IMR-90 (cell line): ENCODE measurements around the gene PZP. TPM values are rescaled to one million over a fixed set of nuclear protein-coding genes. Genes with fewer than 3 reads are reported as not detected.

Source experiments
- ATAC-seq: fragments of 200-7000 bp; cut with Tn5 transposase; 2 replicates; pipeline ENCODE4 v1.9.1; 2020; ENCODE audit warnings: low read depth, mild to moderate bottlenecking, moderate library complexity
- BruUV-seq: library from RNA; stranded (reverse); fragments of 400-500 nt; replicated peaks from 2 replicates; lab custom pipeline; 2021; lab: Mats Ljungman, UMichigan
- CTCF ChIA-PET: fragments of 300-600 bp; formaldehyde crosslinking; extraction: SDS; loops from one replicate; lab custom pipeline; 2021; ENCODE audit warnings: antibody characterized with exemption; lab: Yijun Ruan, JAX
- POLR2A ChIA-PET: fragments of 300-600 bp; sonication (Branson Sonifier 250); formaldehyde crosslinking; loops from one replicate; lab custom pipeline; 2022; ENCODE audit warnings: antibody characterized with exemption; ENCODE audit not compliant: unreplicated experiment; lab: Charles Lee
- DNase-seq: peaks from one replicate; pipeline ENCODE4 v3.0.0; 2013
- H2AFZ ChIP-seq: replicated peaks from 2 replicates; pipeline ENCODE3; 2013; ENCODE audit warnings: low read length, mild to moderate bottlenecking; ENCODE audit not compliant: poor library complexity
- H2AK5ac ChIP-seq: 2 replicates; pipeline ENCODE4 v1.6.1; 2013; ENCODE audit warnings: low read depth, low read length, inconsistent platforms
- H2AK9ac ChIP-seq: replicated peaks from 2 replicates; pipeline ENCODE3; 2013; ENCODE audit warnings: mild to moderate bottlenecking, low read depth, low read length, moderate library complexity; ENCODE audit not compliant: poor library complexity
- H2BK120ac ChIP-seq: 2 replicates; pipeline ENCODE4 v1.6.1; 2013; ENCODE audit warnings: low read depth, low read length, inconsistent platforms
- H2BK15ac ChIP-seq: 3 replicates; pipeline ENCODE4 v1.6.1; 2013; ENCODE audit warnings: low read depth, low read length, inconsistent platforms
- H2BK20ac ChIP-seq: 2 replicates; pipeline ENCODE4 v1.6.1; 2013; ENCODE audit warnings: low read depth, mild to moderate bottlenecking, inconsistent platforms, low read length, moderate library complexity
- H2BK5ac ChIP-seq: 2 replicates; pipeline ENCODE4 v1.6.1; 2013; ENCODE audit warnings: mild to moderate bottlenecking, low read depth, low read length, inconsistent platforms; ENCODE audit not compliant: poor library complexity, severe bottlenecking
- H3K14ac ChIP-seq: replicated peaks from 2 replicates; pipeline ENCODE4 v1.6.1; 2013; ENCODE audit warnings: low read depth, low read length, inconsistent platforms
- H3K18ac ChIP-seq: 2 replicates; pipeline ENCODE4 v1.6.1; 2013; ENCODE audit warnings: low read depth, low read length, control low read depth
- H3K23ac ChIP-seq: 2 replicates; pipeline ENCODE4 v1.6.1; 2013; ENCODE audit warnings: low read depth, low read length, inconsistent platforms
- H3K27ac ChIP-seq: 2 replicates; pipeline ENCODE4 v1.5.1; 2013; ENCODE audit warnings: mild to moderate bottlenecking, control low read depth, low read length; ENCODE audit not compliant: insufficient read depth
- H3K27me3 ChIP-seq: 2 replicates; pipeline ENCODE4 v1.6.1; 2013; ENCODE audit warnings: low read length; ENCODE audit not compliant: control insufficient read depth, insufficient read depth
- H3K36me3 ChIP-seq: 2 replicates; pipeline ENCODE4 v1.6.1; 2013; ENCODE audit warnings: low read length, mixed read lengths; ENCODE audit not compliant: control insufficient read depth, insufficient read depth
- H3K4ac ChIP-seq: 2 replicates; pipeline ENCODE4 v1.6.1; 2013; ENCODE audit warnings: low read depth, low read length, inconsistent platforms
- H3K4me1 ChIP-seq: 2 replicates; pipeline ENCODE4 v1.6.1; 2013; ENCODE audit warnings: low read length, mixed read lengths; ENCODE audit not compliant: control insufficient read depth, insufficient read depth
- H3K4me2 ChIP-seq: 2 replicates; pipeline ENCODE4 v1.6.1; 2013; ENCODE audit warnings: low read depth, mild to moderate bottlenecking, control low read depth, low read length, moderate library complexity
- H3K4me3 ChIP-seq: 2 replicates; pipeline ENCODE4 v1.5.1; 2013; ENCODE audit warnings: low read depth, mild to moderate bottlenecking, control low read depth, low read length, moderate library complexity; ENCODE audit not compliant: insufficient read depth
- H3K56ac ChIP-seq: 2 replicates; pipeline ENCODE4 v1.6.1; 2013; ENCODE audit warnings: low read length, inconsistent platforms; ENCODE audit not compliant: insufficient read depth; ENCODE audit errors: extremely low read depth
- H3K79me1 ChIP-seq, 2 experiments: 2 replicates each; pipeline ENCODE4 v1.6.1; 2013; ENCODE audit warnings: low read length in 2 of 2, inconsistent platforms in 1 of 2, low read depth in 1 of 2
- H3K9ac ChIP-seq: 2 replicates; pipeline ENCODE4 v1.6.1; 2013; ENCODE audit warnings: low read depth, low read length, control low read depth
- H3K9me1 ChIP-seq: 2 replicates; pipeline ENCODE4 v1.6.1; 2013; ENCODE audit warnings: low read length, inconsistent platforms; ENCODE audit not compliant: insufficient read depth
- H3K9me3 ChIP-seq: 2 replicates; pipeline ENCODE4 v1.6.1; 2013; ENCODE audit warnings: low read length; ENCODE audit not compliant: control insufficient read depth, insufficient read depth
- H4K20me1 ChIP-seq: 2 replicates; pipeline ENCODE4 v1.6.1; 2013; ENCODE audit warnings: low read length, inconsistent platforms; ENCODE audit not compliant: insufficient read depth
- H4K5ac ChIP-seq: 2 replicates; pipeline ENCODE4 v1.6.1; 2013; ENCODE audit warnings: mild to moderate bottlenecking, low read depth, low read length, control low read depth
- H4K8ac ChIP-seq, 2 experiments: 2 replicates each; pipeline ENCODE4 v1.6.1; 2013; ENCODE audit warnings: low read depth in 2 of 2, low read length in 2 of 2, control low read depth in 1 of 2, inconsistent platforms in 1 of 2
- H4K91ac ChIP-seq: 2 replicates; pipeline ENCODE4 v1.6.1; 2013; ENCODE audit warnings: low read depth, low read length, inconsistent platforms; ENCODE audit not compliant: insufficient read depth
- BHLHE40 ChIP-seq: fragments of 150-350 bp; IDR thresholded peaks from 2 replicates; pipeline ENCODE4 v1.6.1; 2016; ENCODE audit warnings: mild to moderate bottlenecking, low read depth, low read length
- CEBPB ChIP-seq: IDR thresholded peaks from 2 replicates; pipeline ENCODE4 v1.6.1; 2012; ENCODE audit warnings: low read depth, low read length, improper control_type of control experiment
- CHD1 ChIP-seq: IDR thresholded peaks from 2 replicates; pipeline ENCODE4 v1.6.1; 2012; ENCODE audit warnings: low read depth, low read length, improper control_type of control experiment
- CTCF ChIP-seq: conservative IDR thresholded peaks from 2 replicates; pipeline ENCODE4 v1.5.1; 2012; ENCODE audit warnings: mild to moderate bottlenecking, low read depth, low read length, improper control_type of control experiment
- FOS ChIP-seq: fragments of 150-350 bp; IDR thresholded peaks from 2 replicates; pipeline ENCODE4 v1.6.1; 2016; ENCODE audit warnings: low read depth, low read length
- MAFK ChIP-seq: IDR thresholded peaks from 2 replicates; pipeline ENCODE4 v1.6.1; 2012; ENCODE audit warnings: low read depth, low read length, improper control_type of control experiment
- MAZ ChIP-seq: IDR thresholded peaks from 2 replicates; pipeline ENCODE4 v1.6.1; 2012; ENCODE audit warnings: low read depth, mild to moderate bottlenecking, low read length, improper control_type of control experiment, moderate library complexity, borderline replicate concordance
- MXI1 ChIP-seq: IDR thresholded peaks from 2 replicates; pipeline ENCODE4 v1.6.1; 2012; ENCODE audit warnings: low read depth, mild to moderate bottlenecking, low read length, moderate library complexity, borderline replicate concordance
- POLR2A ChIP-seq: IDR thresholded peaks from 2 replicates; pipeline ENCODE4 v1.6.1; 2012; ENCODE audit warnings: mild to moderate bottlenecking, low read depth, low read length
- RAD21 ChIP-seq: IDR thresholded peaks from 2 replicates; pipeline ENCODE4 v1.6.1; 2012; ENCODE audit warnings: low read length, improper control_type of control experiment
- RCOR1 ChIP-seq: IDR thresholded peaks from 2 replicates; pipeline ENCODE4 v1.6.1; 2012; ENCODE audit warnings: mild to moderate bottlenecking, low read length, improper control_type of control experiment; ENCODE audit not compliant: insufficient replicate concordance
- RFX5 ChIP-seq: IDR thresholded peaks from 2 replicates; pipeline ENCODE4 v1.8.0; 2012; ENCODE audit warnings: low read depth, mild to moderate bottlenecking, low read length, moderate library complexity
- WGBS, 2 experiments: methylation state at CpG; one replicate each; pipeline versions ENCODE4 v1.1.5 to v1.1.7; 2013; ENCODE audit warnings: missing lambda C conversion rate in 2 of 2; ENCODE audit not compliant: insufficient read length in 1 of 2; ENCODE audit errors: extremely low coverage in 2 of 2; 5-methylcytosine and 5-hydroxymethylcytosine counted together
- dilution Hi-C: fragments of 300-500 bp; cut with HindIII; formaldehyde crosslinking; loops from one replicate; pipeline ENCODE4 v1.14.3; 2018; ENCODE audit warnings: low sequenced_read_pairs; ENCODE audit not compliant: unreplicated experiment
- in situ Hi-C: fragments of 300-500 bp; cut with MboI; formaldehyde crosslinking; loops from 3 replicates; pipeline ENCODE4 v1.14.3; 2019; ENCODE audit warnings: low sequenced_read_pairs, inconsistent platforms, mixed read lengths
- intact Hi-C: fragments of 100-400 bp; cut with micrococcal nuclease; formaldehyde crosslinking; loops from 2 replicates; pipeline ENCODE4 v1.10.0; 2022
- polyA plus RNA-seq, 3 experiments: library from polyadenylated mRNA; depleted of rRNA; stranded (reverse); fragments of >200 nt; gene quantifications; 2 replicates each; pipeline ENCODE4 v1.2.3, GENCODE V29; 2012; ENCODE audit warnings: low replicate concordance in 1 of 3
- total RNA-seq: library from RNA; depleted of rRNA; stranded (reverse); fragments of >200 nt; gene quantifications from 2 replicates; pipeline ENCODE4 v1.2.3, GENCODE V29; 2012
- TF ChIP-seq, protein P1 (sequence below): fragments of 150-350 bp; IDR thresholded peaks from 2 replicates; pipeline ENCODE4 v1.6.1; 2016; ENCODE audit warnings: low read depth, mild to moderate bottlenecking, low read length, moderate library complexity, borderline replicate concordance
- TF ChIP-seq, protein P2 (sequence below): fragments of 150-350 bp; IDR thresholded peaks from 2 replicates; pipeline ENCODE4 v1.6.1; 2017; ENCODE audit warnings: mild to moderate bottlenecking, antibody characterized with exemption, low read length, low read depth

The PZP gene
- total and polyA plus RNA-seq, 2 of the 4 experiments (the other 2 are of a cell fraction): not detected

- Histone ChIP-seq H3K14ac (no peak overlapping the region), H3K27me3 (no peaks in the 10 kb centered on the region), H3K4me1 (no peaks in the 10 kb centered on the region), H3K27ac (no peak overlapping the region), H3K9me1 (no peaks in the 10 kb centered on the region), H2BK15ac (no peak overlapping the region), H2AFZ (no peak overlapping the region), H3K4me2 (no peak overlapping the region), H4K20me1 (no peaks in the 10 kb centered on the region), H3K4ac (no peak overlapping the region), H4K91ac (no peak overlapping the region), H3K18ac (no peak overlapping the region), H2BK20ac (no peak overlapping the region), H2BK5ac (no peak overlapping the region), H4K8ac (no peak overlapping the region), H3K79me1 (no peaks in the 10 kb centered on the region), H3K36me3 (peaks cover 4% of the 10 kb centered on the region; the same call in 1 of the 2 replicates), H2BK120ac (no peak overlapping the region), H3K56ac (no peak overlapping the region), H3K4me3 (no peak overlapping the region), H3K23ac (no peak overlapping the region), H2AK9ac (no peak overlapping the region), H2AK5ac (no peak overlapping the region), H3K9ac (no peak overlapping the region), H4K5ac (no peak overlapping the region), H3K9me3 (no peaks in the 10 kb centered on the region)
- intact Hi-C loops: no loop called here
- ChIA-PET CTCF (no interaction called here), POLR2A (no interaction called here)
- no CpG with 5 or more reads among the region's 1 CpG for WGBS, 2 experiments
- TF ChIP-seq CHD1 (no peak), CEBPB (no peak), CTCF (no peak), MXI1 (no peak), POLR2A (no peak), BHLHE40 (no peak), FOS (no peak), MAFK (no peak), RAD21 (no peak), MAZ (no peak), RFX5 (no peak), RCOR1 (no peak)
- TF ChIP-seq, protein P1, sequence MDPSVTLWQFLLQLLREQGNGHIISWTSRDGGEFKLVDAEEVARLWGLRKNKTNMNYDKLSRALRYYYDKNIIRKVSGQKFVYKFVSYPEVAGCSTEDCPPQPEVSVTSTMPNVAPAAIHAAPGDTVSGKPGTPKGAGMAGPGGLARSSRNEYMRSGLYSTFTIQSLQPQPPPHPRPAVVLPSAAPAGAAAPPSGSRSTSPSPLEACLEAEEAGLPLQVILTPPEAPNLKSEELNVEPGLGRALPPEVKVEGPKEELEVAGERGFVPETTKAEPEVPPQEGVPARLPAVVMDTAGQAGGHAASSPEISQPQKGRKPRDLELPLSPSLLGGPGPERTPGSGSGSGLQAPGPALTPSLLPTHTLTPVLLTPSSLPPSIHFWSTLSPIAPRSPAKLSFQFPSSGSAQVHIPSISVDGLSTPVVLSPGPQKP: no peak
- TF ChIP-seq, protein P2, sequence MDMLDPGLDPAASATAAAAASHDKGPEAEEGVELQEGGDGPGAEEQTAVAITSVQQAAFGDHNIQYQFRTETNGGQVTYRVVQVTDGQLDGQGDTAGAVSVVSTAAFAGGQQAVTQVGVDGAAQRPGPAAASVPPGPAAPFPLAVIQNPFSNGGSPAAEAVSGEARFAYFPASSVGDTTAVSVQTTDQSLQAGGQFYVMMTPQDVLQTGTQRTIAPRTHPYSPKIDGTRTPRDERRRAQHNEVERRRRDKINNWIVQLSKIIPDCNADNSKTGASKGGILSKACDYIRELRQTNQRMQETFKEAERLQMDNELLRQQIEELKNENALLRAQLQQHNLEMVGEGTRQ: no peak
- BruUV-seq: no TSS peak
- DNase-seq (no peak), ATAC-seq (no peak)
- in situ Hi-C loops: no loop called here
- dilution Hi-C loops: no loop called here
These were observed 99.0 kb downstream of the PZP start for GRCh38 chr12:9109213-9109522.
